Right hindlimb (tissue), 1 donor: ENCODE results near the gene GNAZ.

Source experiments
- DNase-seq: peaks from one replicate; pipeline ENCODE4 v3.0.0-alpha.2; 2018

GNAZ gene

DNA sequence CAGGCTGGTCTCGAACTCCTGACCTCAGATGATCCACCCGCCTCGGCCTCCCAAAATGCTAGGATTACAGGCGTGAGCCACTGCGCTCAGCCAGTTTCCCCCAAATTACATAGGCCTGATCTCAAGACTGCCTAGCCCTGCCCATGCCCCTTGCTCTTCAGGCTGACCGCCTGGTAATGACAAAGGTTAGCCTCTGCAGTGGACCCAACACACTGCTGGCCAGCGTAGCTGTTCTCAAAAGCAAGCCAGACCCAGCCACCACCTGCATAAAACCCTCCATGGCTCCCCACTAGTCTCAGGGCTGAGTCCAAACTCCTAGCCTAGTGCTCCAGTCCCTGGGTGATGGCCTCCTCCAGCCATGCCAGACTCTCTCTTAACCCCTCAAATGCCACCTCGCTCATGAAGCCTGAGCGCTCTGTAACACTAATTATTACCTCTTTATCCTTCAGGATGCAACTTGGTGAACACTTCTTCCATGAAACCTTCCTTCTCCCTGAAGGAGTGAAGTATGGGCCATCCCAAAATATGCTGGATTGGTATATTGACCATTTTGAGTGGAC lies 72.3 kb downstream of the GNAZ start:
- DNase-seq: no peak

DNA sequence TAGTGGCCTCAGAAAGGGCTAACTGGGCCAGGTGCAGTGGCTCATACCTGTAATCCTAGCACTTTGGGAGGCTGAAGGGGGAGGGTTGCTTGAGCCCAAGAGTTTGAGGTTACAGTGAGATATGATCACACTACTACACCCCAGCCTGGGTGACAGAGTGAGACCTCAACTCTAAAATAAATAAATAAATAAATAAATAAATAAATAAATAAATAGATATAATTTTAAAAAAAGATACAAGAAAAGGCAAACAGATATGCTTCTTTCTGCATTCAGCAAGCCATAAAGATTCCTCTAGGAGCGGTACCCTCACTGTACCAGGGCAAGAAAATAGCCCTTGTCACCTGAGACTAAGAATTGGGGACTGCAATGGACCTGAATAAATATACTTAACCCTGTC lies 72.8 kb downstream of the GNAZ start:
- DNase-seq: no peak

DNA sequence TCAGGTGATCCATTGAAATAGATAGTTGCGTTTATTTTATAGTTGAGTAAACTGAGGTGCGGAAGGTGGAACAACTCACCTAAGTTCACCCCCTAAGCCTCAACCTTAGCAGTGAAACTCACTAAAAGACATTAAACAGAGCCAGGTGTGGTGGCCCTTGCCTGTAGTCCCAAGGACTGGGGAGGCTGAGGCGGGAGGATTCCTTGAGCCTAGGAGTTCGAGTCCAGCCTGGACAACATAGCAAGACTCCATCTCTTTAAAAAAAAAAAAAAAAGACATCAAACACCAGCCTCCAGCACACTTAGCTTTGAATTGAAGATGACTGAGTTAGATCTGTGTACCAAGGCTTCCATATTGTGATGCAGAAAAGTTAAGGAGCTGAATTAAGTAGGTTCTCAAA lies 74.1 kb downstream of the GNAZ start:
- no peak for DNase-seq

DNA sequence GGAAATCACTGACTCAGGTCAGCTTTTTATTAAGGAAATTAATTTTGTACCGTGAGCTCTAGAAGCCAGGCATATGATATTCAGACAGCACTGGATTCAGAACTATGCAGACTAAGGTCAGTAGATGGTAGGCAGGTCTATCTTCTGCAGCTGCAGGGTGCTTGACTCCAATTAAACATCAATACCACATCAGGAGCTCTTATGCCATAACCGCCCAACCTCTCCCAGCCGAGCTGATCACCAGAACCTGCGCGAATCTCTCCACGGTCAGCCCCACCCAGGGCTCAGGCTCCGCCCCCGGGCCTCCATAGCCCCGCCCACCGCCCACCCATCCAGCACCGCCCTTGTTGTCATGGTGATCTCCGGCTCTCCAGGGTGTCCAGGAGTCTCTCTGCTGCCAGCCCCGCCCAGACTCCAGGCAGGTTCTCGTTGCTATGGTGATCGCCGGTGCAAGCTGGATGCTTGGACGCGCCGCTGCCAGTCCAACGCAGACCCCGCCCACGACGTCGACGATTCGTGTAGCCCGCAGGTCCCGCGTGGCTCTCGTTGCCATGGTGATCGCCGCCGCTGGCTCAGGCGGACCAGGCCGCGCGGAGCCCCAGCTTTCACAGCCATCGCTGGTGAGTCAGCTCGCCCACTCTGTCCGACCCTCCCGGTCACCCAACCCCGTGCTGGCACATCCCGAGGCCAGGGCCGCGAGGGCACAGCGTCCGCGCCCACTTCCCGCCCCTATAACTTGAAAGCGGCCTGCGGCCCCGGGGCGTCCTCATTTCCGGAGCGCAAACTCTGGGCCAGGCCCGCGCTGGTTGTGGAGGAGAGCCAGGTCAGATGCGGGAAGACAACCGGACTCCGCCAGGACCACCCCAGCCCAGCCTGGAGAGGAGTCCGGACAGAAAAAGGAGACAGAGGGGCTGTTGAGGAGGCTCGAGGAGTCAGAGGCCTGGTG lies 74.9 kb downstream of the GNAZ start, which contains the start of gene RAB36:
Gene RAB36, plus strand, starts transcription at position 546 of the 946 bp plus-strand sequence. CDS start 1,140 bp downstream, outside the sequence.
- peak; percentile 96 for DNase-seq

DNA sequence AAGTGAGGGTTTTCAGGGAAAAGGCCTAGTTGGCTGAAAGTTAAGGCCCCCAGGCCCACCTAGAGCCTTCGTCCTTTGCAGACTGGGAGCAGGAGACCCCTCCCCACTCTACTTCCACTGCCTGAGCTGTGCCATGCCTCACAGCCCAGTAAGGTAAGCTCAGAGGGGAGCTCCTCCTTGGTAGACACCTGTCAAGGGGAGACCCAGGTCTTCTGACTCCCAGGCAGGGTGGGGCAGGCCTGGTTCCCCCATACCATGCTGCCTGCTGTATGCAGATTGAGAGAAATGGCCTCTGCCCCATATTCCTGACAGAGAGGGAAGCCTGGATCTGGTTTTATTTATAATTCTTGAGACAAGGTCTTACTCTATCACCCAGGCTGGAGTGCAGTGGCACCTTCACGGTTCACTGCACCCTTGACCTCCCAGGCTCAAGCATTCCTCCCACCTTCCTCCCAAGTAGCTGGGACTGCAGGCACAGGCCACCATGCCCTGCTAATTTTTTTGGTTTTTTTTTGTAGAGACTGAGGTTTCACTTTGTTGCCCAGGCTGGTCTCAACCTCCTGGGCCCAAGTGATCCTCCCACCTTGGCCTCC lies 75.7 kb downstream of the GNAZ start:
- DNase-seq: no peak

DNA sequence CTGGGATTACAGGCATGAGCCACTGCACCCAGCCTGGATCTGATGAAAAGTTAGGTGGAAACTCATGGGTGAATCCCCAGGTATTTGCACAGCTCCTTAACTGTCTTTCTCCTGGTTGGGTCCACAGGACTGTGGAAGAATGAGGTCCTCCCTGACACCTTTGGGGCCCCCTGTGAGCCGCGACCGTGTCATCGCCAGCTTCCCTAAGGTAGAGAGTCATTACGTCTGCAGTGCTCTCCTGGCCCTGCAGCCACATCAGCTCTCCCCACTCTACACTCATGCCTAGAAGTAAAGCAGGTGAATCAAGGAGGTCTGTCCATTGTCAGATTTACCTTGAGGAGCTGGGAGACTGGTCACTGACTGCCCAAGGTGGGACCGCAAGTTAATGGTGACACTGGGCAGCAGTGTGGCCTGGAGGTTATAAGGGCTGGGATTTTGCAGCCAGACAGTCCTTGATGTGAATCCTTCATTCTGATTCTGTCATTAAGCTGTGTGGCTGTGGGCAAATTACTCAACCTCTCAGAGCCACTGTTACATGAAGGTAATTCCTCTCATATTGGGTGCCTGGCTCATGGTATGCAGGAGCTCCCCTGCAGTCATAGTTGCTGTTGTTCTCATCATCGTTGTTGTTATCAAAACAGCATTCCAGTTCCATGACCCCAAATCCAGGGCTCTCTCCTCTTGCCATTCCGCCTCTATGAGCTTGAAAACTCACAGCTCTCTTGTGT lies 76.3 kb downstream of the GNAZ start:
- no peak for DNase-seq

DNA sequence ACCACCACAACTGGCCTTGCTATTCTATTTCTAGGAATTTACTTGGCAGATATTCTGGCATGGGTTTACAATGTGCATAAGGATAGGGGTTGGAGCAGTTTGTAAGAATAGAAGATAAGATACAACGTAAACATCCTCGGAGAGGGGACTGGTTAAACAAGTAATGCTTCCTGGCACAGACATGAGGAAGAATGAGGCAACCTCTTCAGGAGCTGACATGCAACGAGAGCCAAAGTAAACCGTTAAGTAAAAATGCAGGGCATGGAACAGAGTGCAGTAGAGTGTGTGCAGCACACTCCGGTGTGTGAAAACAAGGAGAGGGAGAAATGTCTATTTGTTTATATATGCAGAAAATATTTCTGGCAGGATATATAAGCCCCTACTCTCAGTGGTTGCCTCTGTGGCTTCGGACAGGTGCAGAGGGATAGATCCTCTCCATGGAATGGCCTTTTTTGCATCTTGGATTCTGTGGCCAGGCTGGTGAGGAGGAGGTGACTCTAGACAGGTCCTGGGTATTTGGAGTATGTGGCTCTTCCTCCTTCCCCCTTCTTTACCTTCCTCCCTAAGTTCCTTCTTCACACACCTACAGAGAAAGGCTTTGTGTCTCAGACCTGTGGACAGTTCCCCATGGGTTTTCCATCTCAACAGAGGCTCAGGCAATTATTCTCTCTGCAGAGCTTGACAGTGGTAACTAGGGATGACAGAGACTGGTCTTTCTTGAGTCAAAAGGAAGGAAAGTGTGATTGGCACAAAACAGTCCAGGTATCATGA lies 77.5 kb downstream of the GNAZ start:
- DNase-seq: no peak

DNA sequence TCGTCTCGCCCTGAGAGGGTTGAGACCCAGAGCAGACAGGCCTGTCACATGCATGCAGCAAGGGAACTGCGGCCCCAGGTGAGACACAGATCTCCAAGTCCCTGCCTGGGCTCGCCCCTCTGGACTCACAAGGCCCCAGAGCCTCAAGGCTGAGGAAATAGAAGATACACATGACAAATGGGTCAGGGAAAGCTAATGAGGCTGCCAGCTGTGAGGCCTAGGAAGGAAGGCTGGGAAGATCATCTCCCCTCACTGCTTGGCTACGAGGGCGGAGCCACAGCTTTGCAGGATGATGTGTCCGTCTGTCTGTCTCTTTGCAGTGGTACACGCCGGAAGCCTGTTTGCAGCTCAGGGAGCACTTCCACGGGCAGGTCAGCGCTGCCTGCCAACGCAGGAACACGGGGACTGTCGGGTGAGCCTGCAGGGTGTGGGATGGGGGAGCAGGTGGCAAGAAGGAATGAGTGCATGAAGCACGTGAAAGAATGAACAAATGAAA lies 79.5 kb downstream of the GNAZ start:
- no peak for DNase-seq

DNA sequence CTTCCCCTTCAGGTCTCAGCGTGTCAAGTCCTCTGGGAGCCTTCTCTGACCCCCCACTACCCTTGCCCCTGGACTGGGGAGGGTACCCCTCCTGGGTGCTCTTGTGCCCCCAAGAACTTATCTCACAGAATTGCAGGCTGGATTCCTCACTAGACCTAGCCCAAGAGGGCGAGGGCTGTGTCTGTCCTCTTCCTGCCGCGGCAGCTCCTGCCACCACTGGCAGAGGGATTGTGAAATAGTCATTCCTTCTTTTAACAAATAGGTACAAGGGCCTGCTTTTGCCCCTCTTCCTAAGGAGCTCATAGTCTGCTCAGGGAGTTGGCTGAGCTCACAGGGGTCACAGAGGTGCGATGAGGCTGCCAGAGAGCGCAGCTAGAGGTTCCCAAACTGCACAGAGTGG lies 80.4 kb downstream of the GNAZ start:
- DNase-seq: no peak

DNA sequence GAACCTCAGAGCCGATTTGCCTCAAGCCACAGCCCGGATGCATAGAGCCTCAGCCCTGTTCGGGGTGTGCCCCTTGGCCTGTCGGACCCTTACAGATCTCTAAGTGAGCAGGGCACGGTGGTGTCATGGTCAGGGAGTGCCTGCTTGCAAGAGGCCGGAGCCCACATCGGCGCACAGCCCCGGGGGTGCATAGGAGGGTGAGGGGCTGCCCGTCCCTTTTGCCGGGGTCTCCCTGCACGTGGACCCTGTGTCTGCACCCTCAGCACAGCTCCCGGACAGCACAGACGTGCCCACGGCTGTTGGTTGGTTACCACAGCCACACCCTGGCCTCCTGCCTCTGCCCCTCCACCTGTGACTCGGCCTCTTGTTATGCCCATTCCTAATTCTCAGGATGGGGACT lies 81.5 kb downstream of the GNAZ start:
- DNase-seq: no peak

DNA sequence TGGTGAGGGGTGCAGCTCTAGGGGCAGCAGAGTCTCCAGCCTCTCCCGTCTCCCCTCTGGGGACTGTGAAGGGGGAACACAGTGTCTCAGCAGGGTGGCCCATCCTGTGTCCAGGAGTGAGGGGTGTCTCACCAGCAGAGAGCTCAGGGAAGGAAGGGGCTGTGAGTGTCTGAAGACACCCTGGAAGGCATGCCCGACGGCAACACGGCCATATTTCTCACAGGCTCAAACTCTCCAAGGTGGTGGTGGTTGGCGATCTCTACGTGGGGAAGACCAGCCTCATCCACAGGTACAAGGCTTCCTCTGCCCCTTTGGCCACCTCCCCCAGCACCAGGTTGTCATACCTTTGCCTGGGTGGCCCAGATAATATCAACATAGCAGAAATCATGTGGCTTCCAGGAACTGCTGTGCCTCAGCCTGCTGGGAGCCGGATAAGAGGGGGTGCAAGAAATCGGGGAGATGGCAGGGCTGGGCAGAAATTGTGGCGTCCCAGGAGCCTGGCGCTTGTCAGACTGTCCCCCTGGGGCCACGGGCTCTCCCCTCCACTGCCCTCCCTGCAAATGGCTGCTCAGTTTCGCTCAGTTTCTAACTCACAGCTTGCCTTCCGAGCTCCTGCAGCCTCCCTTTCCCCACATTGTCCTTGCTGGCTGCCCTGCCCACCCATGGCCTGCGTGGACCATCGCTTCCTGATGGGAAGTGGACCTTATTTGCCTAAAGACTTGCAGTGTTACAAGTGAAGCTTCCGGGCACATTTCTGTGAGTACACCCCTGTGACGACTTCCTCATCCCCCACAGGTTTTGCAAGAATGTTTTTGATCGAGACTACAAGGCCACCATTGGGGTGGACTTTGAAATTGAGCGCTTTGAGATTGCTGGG lies 82.2 kb downstream of the GNAZ start:
- no peak for DNase-seq

DNA sequence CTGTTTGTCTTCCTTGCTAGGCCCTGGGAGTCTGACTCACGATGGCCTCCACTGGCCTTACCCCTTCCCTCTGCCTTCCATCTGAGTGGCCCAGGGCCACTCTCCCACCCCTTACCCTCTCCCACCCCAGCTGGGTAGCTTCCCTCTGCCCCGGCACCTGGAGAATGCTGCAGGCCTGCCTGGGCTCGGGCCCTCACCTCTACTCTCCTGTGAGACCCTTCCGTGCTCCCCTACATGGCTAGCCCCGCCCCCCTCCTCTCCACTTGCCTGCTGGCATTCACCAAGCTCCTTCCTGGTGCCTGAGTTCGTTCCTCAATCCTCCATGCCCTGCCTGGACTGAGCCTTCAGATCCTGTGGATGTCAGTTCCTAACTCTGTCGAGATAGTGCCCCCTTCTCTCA lies 83.7 kb downstream of the GNAZ start:
- no peak for DNase-seq

DNA sequence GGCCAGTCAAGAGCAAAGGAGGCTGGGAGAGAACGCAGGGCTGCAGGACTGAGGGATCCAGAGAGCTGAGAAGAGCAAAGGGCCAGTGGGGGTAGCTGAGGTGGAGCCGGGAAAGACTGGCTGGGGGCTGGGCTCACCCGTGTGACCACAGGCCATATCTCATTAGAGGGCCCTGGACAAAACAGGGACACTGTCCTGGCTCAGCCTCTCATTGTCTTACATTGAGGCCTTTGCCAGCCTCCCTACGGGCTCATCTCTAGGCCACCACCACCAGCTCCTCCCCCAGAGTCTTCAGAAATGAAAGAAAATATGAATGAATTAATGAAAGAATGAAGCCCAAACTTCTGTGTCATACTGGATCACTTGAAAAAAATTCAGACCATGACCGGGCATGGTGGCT lies 84.1 kb downstream of the GNAZ start:
- DNase-seq: no peak

DNA sequence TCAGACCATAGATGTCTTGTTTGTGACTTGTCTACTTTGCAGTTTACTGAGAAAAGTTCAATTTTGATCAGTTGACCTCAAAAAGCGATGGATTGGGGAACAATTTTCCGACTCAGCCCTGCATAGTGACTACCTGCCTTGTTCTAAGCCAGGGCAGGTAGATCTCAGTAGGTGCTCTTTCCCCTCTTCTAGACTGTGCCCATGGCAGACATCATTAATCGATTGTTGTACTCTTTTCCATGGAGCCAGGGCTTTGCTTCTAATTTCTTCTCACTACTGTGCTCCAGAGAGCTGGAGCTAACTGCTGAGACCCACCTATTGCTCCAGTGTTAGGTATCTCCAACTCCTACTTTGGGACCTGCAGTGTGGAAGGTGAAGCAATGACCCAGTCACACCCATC lies 84.8 kb downstream of the GNAZ start:
- no peak for DNase-seq

DNA sequence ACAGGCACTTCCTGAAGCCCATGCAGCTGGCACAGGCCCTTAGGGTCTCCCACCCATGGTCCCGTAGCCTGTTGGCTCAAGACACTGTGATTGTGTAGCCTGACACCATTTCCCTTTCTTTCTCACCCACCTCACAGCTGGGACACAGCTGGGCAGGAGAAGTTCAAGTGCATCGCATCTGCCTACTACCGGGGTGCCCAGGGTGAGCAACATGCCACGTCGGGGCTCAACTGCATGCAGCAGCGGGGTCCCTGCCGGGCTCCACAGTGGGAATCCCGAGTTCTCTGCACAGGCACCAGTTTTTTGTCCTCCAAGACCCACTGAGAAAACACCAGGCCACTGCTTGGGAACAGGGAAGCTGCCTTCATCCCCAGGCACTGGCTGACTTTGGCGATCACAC lies 85.5 kb downstream of the GNAZ start:
- DNase-seq: no peak

DNA sequence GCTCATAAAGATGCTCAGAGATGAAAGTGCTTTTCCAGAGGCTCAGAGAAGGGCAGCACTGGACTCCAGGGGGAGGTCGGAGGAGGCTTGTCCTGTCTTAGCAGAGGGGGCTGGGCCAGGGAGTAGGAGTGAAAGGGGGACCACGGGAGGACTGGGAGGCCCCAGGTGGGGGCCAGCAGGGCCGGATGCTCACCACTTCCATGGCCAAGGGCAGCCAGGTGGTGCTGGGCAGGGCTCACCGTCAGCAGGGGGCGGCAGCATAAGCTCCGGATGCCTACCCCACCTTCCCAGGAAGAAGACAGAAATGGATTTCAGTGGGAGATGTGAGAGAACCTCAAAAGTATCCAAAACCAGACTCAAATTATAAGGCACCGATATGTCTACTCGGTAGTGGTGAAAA lies 86.0 kb downstream of the GNAZ start:
- no peak for DNase-seq

DNA sequence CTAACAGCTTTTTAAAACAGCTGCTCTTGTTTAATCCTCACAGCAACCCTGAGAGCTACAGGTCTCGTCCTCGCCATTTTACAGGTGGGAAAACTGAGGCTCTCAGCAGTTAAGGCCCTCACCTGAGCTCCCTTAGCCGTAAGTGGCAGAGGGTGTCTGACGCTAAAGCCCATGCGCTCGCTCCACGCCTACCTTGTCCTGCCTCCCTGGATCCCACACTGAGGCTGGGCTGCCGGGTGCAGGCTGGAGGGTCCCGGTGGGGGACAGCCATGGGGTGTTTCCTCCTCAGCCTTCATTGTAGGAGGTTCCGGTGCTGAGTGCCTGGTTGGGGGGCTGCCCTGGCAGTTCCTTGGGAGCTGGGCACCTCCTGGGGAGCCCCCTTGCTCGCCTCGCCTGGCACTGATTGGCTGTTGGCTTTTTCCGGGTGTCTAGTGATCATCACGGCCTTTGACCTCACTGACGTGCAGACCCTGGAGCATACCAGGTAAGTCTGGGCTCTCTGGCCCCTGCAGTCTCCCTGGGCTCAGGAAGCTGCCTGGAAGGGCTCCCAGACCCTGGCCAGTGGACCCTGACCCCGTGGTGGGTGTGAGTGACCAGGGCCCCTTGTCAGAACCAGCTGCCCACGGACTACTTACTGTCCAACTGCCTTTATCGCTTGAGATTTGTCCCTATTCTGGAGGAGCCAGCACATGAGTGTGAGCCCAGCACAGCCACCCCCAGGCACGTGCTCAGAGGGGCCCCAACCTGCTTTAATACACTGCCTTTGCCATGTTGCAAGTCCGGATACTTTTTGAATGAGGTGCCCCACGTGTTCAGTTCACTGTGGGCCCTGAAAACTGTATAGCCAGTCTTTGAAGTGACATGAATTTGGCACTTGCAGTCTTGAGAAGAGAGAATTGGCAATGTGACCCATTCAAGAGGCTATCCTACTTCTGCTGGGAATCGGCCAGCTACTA lies 87.5 kb downstream of the GNAZ start:
- no peak for DNase-seq

DNA sequence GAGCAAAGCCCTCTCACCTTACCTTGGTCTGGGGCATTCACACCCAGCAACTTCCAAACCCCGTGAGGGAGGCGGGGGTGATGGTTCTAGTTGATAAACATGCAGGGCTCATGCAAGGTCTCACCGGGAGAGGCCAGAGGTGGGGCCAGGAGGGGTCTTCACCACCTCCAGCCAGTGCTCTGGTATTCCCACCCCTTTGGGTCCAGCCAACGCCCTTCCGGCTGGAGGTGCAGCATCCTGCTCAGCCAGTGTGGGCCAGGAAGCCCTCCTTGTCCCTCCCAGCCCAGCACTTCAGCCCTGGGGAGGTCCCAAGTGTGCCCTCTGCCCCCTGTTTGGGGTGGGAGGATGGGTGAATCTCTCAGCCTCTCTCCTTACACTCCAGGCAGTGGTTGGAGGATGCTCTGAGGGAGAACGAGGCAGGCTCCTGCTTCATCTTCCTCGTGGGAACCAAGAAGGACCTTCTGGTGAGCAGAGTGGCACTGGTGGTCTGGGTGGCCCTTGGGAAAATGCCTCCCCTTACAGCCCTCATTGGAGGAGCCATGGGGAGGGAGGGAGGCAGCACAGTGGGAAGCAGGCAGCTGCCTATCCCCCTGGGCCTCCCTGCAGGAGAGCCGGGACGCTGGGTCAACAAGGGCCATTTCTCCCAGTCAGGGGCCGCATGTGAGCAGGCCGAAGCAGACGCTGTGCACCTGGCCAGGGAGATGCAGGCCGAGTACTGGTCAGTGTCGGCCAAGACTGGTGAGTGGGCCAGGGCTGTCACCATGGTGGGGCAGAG lies 88.4 kb downstream of the GNAZ start:
- no peak for DNase-seq

DNA sequence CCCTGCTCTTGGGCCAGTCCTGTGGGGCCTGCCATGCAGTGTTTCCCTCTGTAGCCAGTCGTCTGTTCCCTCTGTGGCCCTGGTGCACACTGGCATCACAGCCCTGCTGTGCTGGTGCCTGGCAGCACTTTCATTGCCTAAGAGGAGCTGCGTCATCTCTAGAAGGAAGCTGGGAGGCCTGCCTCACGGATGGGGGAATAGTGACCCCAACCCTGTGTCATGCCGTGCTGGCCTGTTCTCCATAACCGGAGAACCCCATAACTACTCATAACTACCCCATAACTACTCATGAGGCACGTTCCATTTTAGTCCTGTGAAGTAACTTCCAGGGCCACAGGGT lies 88.9 kb downstream of the GNAZ start:
- no peak for DNase-seq
